PFSK-1 (cell line): Measurements from ENCODE around the gene CASR.

Source experiments
- POLR2AphosphoS5 ChIP-seq: IDR thresholded peaks from 2 replicates; pipeline ENCODE4 v1.6.1; 2012; ENCODE audit warnings: low read depth, mild to moderate bottlenecking, control low read depth, low read length, moderate library complexity
- SIN3A ChIP-seq: IDR thresholded peaks from 2 replicates; pipeline ENCODE4 v1.6.1; 2012; ENCODE audit warnings: mild to moderate bottlenecking, low read length, moderate library complexity, borderline replicate concordance; ENCODE audit not compliant: insufficient read depth
- TAF1 ChIP-seq: IDR thresholded peaks from 2 replicates; pipeline ENCODE4 v1.6.1; 2012; ENCODE audit warnings: low read length, control low read depth, borderline replicate concordance; ENCODE audit not compliant: insufficient read depth

DNA sequence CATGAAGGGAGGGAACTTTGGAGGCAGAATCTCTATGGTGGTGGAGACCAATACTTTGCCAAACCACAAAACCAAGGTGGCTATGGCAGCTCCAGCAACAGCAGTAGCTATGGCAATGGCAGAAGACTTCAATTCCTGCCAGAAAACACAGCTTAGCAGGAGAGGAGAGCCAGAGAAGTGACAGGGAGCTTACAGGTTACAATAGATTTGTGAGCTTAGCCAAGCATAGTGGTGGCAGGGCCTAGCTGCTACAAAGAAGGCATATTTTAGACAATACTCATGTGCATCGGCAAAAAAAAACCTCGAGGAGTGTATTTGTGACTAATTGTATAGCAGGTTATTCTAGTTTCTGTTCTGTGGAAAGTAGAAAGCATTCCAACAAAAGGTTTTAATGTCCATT, 135.2 kb downstream of the CASR start:
- TF ChIP-seq SIN3A: no peak
- no peak for TF ChIP-seq TAF1
- TF ChIP-seq POLR2AphosphoS5: no peak
